BJ (cell line): ENCODE data around the gene VRK2. TPM values are rescaled to one million over a fixed set of nuclear protein-coding genes. Genes with fewer than 3 reads are reported as not detected.
"Not testable (repeated sequence)": the region's sequence is repeated elsewhere in the genome, so short reads cannot be mapped to it uniquely, and the experiment has no call there.

ENCODE experiments used
- CTCF ChIA-PET: fragments of 350-600 bp; formaldehyde crosslinking; extraction: SDS; loops from one replicate; lab custom pipeline; 2021; ENCODE audit warnings: antibody characterized with exemption, inconsistent platforms; lab: Yijun Ruan, JAX
- POLR2A ChIA-PET: fragments of 300-600 bp; sonication (Branson Sonifier 250); formaldehyde crosslinking; extraction: SDS; loops from one replicate; lab custom pipeline; 2021; ENCODE audit warnings: antibody characterized with exemption; lab: Charles Lee
- DNase-seq: peaks from one replicate; pipeline ENCODE4 v3.0.0-alpha.2; 2011; ENCODE audit warnings: low read depth
- H3K27me3 ChIP-seq: 2 replicates; pipeline ENCODE4 v1.6.0; 2011; ENCODE audit warnings: low read length; ENCODE audit not compliant: control insufficient read depth, insufficient read depth
- H3K36me3 ChIP-seq: 2 replicates; pipeline ENCODE4 v1.5.1; 2011; ENCODE audit warnings: low read length; ENCODE audit not compliant: control insufficient read depth, insufficient read depth
- H3K4me3 ChIP-seq: 2 replicates; pipeline ENCODE4 v1.5.1; 2011; ENCODE audit warnings: low read depth, mild to moderate bottlenecking, control low read depth, low read length
- polyA plus RNA-seq: library from polyadenylated mRNA; depleted of rRNA; stranded (reverse); fragments of >200 nt; gene quantifications from 2 replicates; pipeline ENCODE4 v1.2.3, GENCODE V29; 2011
- TF ChIP-seq, protein P1 (sequence below): IDR thresholded peaks from 2 replicates; pipeline ENCODE4 v1.5.1; 2011; ENCODE audit warnings: low read depth, mild to moderate bottlenecking, control low read depth, inconsistent platforms, low read length, moderate library complexity; ENCODE audit not compliant: insufficient read depth

VRK2 gene
- polyA plus RNA-seq, 1 experiment = 11.9 TPM

DNA sequence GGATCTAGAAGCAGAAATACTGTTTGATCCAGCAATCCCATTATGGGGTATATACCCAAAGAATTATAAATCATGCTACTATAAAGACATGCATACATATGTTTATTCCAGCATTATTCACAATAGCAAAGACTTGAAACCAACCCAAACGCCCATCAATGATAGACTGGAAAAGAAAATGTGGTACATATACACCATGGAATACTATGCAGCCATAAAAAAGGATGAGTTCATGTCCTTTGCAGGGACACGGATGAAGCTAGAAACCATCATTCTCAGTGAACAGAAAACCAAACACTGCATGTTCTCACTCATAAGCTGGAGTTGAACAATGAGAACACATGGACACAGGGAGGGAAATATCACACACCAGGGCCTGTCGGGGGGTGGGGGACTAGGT lies 133.6 kb downstream of the VRK2 start:
- CTCF ChIA-PET, DNase-seq, POLR2A ChIA-PET, H3K36me3 ChIP-seq, H3K4me3 ChIP-seq, H3K27me3 ChIP-seq: not testable (repeated sequence)

DNA sequence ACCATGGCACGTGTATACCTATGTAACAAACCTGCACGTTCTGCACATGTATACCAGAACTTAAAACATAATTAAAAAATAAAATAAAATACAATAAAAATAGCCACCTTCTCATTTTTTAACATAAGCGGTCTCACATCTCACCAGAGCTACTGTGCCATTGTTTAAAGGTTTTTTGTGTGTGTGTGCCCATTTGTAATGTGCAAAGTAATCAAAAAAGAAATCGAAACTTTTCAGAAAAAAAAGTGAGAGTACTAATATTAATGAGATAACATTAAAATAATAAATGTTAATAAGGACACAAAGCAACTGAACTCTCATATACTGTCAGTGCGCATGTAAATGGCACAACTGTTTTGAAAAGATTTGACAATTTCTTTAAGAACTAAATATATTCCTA lies 134.0 kb downstream of the VRK2 start:
- no peaks in the 10 kb centered on the region for H3K27me3 ChIP-seq
- DNase-seq = no peak
- H3K36me3 ChIP-seq = no peaks in the 10 kb centered on the region
- TF ChIP-seq, protein P1, sequence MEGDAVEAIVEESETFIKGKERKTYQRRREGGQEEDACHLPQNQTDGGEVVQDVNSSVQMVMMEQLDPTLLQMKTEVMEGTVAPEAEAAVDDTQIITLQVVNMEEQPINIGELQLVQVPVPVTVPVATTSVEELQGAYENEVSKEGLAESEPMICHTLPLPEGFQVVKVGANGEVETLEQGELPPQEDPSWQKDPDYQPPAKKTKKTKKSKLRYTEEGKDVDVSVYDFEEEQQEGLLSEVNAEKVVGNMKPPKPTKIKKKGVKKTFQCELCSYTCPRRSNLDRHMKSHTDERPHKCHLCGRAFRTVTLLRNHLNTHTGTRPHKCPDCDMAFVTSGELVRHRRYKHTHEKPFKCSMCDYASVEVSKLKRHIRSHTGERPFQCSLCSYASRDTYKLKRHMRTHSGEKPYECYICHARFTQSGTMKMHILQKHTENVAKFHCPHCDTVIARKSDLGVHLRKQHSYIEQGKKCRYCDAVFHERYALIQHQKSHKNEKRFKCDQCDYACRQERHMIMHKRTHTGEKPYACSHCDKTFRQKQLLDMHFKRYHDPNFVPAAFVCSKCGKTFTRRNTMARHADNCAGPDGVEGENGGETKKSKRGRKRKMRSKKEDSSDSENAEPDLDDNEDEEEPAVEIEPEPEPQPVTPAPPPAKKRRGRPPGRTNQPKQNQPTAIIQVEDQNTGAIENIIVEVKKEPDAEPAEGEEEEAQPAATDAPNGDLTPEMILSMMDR = no peak
- ChIA-PET CTCF (no interaction called here), POLR2A (no interaction called here)
- no peak overlapping the region for H3K4me3 ChIP-seq

GRCh38 chr2:58182527-58182926 lies 135.9 kb downstream of the VRK2 start:
- POLR2A ChIA-PET = no interaction called here
- Histone ChIP-seq H3K36me3 (no peaks in the 10 kb centered on the region), H3K4me3 (no peak overlapping the region), H3K27me3 (no peaks in the 10 kb centered on the region)
- DNase-seq = no peak
- CTCF ChIA-PET = no interaction called here
- TF ChIP-seq, protein P1 = no peak

DNA sequence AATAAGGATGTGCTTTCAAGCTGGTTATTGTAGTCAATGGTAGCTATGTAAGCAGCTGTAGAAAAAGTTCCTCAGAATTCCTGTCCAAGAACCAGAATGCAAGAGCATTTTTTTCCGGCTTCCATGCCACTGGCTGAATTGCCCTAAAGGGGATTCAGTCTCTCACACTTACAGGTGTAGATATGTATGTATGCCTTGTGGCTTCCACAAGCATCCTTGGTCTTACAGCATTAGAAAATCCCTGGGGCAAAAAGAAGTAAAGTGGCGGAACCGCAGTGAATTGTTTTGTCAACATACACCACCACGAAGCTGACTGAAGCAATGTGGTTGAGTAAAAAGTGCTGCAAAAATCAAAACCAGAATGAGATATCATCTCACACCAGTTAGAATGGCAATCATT lies 139.9 kb downstream of the VRK2 start:
- no peaks in the 10 kb centered on the region for H3K27me3 ChIP-seq
- CTCF ChIA-PET = no interaction called here
- H3K36me3 ChIP-seq = no peaks in the 10 kb centered on the region
- TF ChIP-seq, protein P1 = no peak
- POLR2A ChIA-PET = no interaction called here
- DNase-seq = no peak
- H3K4me3 ChIP-seq = no peak overlapping the region

- POLR2A ChIA-PET, H3K36me3 ChIP-seq, DNase-seq, CTCF ChIA-PET, H3K4me3 ChIP-seq, H3K27me3 ChIP-seq: not testable (repeated sequence)
These were observed 140.4 kb downstream of the VRK2 start for GRCh38 chr2:58187022-58187421.

- no peaks in the 10 kb centered on the region for H3K27me3 ChIP-seq
- no peaks in the 10 kb centered on the region for H3K36me3 ChIP-seq
- CTCF ChIA-PET = no interaction called here
- TF ChIP-seq, protein P1 = no peak
- no peak for DNase-seq
- no peak overlapping the region for H3K4me3 ChIP-seq
- POLR2A ChIA-PET = no interaction called here
These were observed 147.9 kb downstream of the VRK2 start for GRCh38 chr2:58194458-58194857.
